SK-N-SH (cell line): ENCODE measurements around the gene FRMPD4. TPM values are rescaled to one million over a fixed set of nuclear protein-coding genes. Genes with fewer than 3 reads are reported as not detected.

ENCODE experiments used
- CTCF ChIA-PET: fragments of 300-600, 350-600 bp; formaldehyde crosslinking; extraction: SDS; loops from one replicate; lab custom pipeline; 2021; lab: Yijun Ruan, JAX
- POLR2A ChIA-PET: fragments of 350-600 bp; sonication (Branson Sonifier 250); formaldehyde crosslinking; extraction: SDS; loops from one replicate; lab custom pipeline; 2020; ENCODE audit warnings: antibody characterized with exemption, inconsistent platforms; lab: Yijun Ruan, JAX
- DNase-seq: peaks from one replicate; pipeline ENCODE4 v3.0.0; 2012
- H2AFZ ChIP-seq: fragments of 200-600 bp; sonication (generic); 2 replicates; pipeline ENCODE4 v1.8.1; 2016; ENCODE audit warnings: antibody characterized with exemption, mild to moderate bottlenecking, low read depth
- H3F3A ChIP-seq: fragments of 200-600 bp; sonication (generic); replicated peaks from 2 replicates; pipeline ENCODE3; 2016; ENCODE audit warnings: antibody characterized with exemption, mild to moderate bottlenecking; ENCODE audit not compliant: insufficient read depth
- H3K27ac ChIP-seq, 2 experiments: fragments of 200-500 bp in 1 of 2; fragments of 200-600 bp in 1 of 2; sonication (Bioruptor generic) in 1 of 2; sonication (generic), shearing (Covaris generic) in 1 of 2; 2 replicates each; pipeline versions ENCODE4 v1.5.1 to v1.6.1; 2014 to 2016; ENCODE audit warnings: low read depth in 2 of 2, inconsistent platforms in 1 of 2, low read length in 1 of 2, mild to moderate bottlenecking in 1 of 2, mixed read lengths in 1 of 2
- H3K27me3 ChIP-seq: fragments of 200-600 bp; sonication (generic), shearing (Covaris generic); 2 replicates; pipeline ENCODE4 v1.6.1; 2016; ENCODE audit warnings: mixed run types; ENCODE audit not compliant: insufficient read depth
- H3K36me3 ChIP-seq, 2 experiments: fragments of 200-500 bp in 1 of 2; fragments of 200-600 bp in 1 of 2; sonication (Bioruptor generic) in 1 of 2; sonication (generic) in 1 of 2; replicated peaks in 1 of 2; 2 replicates each; pipeline versions ENCODE3 to v1.5.1; 2014 to 2016; ENCODE audit warnings: low read length in 1 of 2, mild to moderate bottlenecking in 1 of 2; ENCODE audit not compliant: insufficient read depth in 2 of 2, control insufficient read depth in 1 of 2
- H3K4me1 ChIP-seq, 2 experiments: fragments of 200-500 bp in 1 of 2; fragments of 200-600 bp in 1 of 2; sonication (Bioruptor generic) in 1 of 2; sonication (generic), shearing (Covaris generic) in 1 of 2; 2 replicates each; pipeline versions ENCODE4 v1.5.1 to v1.6.1; 2014 to 2016; ENCODE audit warnings: low read depth in 1 of 2, low read length in 1 of 2, mixed run types in 1 of 2; ENCODE audit not compliant: insufficient read depth in 2 of 2, control insufficient read depth in 1 of 2
- H3K4me2 ChIP-seq: fragments of 200-600 bp; sonication (generic), shearing (Covaris generic); 2 replicates; pipeline ENCODE4 v1.6.1; 2017; ENCODE audit warnings: mixed run types
- H3K4me3 ChIP-seq, 2 experiments: fragments of 200-500 bp in 1 of 2; fragments of 200-600 bp in 1 of 2; sonication (Bioruptor generic) in 1 of 2; sonication (generic), shearing (Covaris generic) in 1 of 2; 2 replicates each; pipeline versions ENCODE4 v1.5.1 to v1.8.1; 2014 to 2016; ENCODE audit warnings: low read depth in 2 of 2, inconsistent platforms in 1 of 2, low read length in 1 of 2, mild to moderate bottlenecking in 1 of 2, mixed read lengths in 1 of 2, moderate library complexity in 1 of 2
- H3K79me2 ChIP-seq: fragments of 200-600 bp; sonication (generic); 2 replicates; pipeline ENCODE4 v1.8.1; 2017; ENCODE audit warnings: mild to moderate bottlenecking; ENCODE audit not compliant: insufficient read depth
- H3K9ac ChIP-seq: fragments of 200-600 bp; sonication (generic); 2 replicates; pipeline ENCODE4 v1.6.1; 2017; ENCODE audit warnings: mixed run types
- H3K9me2 ChIP-seq: fragments of 200-600 bp; sonication (generic); 2 replicates; pipeline ENCODE4 v1.6.1; 2017; ENCODE audit warnings: mixed run types
- H3K9me3 ChIP-seq: fragments of 200-600 bp; sonication (generic); 2 replicates; pipeline ENCODE4 v1.6.1; 2017; ENCODE audit warnings: mixed run types, mild to moderate bottlenecking, moderate library complexity
- H4K20me1 ChIP-seq: fragments of 200-600 bp; sonication (generic); 2 replicates; pipeline ENCODE4 v1.6.1; 2017; ENCODE audit warnings: mild to moderate bottlenecking, mixed run types; ENCODE audit not compliant: insufficient read depth
- CTCF ChIP-seq: fragments of 200-600 bp; sonication (generic); IDR thresholded peaks from 2 replicates; pipeline ENCODE4 v1.6.1; 2017; ENCODE audit warnings: antibody characterized with exemption, mild to moderate bottlenecking, moderate library complexity
- ELF1 ChIP-seq: IDR thresholded peaks from 2 replicates; pipeline ENCODE4 v1.4.0; 2012
- EP300 ChIP-seq, 2 experiments: IDR thresholded peaks; 2 replicates each; pipeline versions ENCODE4 v1.4.0 to v1.6.1; 2012; ENCODE audit warnings: borderline replicate concordance in 1 of 2, low read depth in 1 of 2, low read length in 1 of 2
- EZH2phosphoT487 ChIP-seq: fragments of 200-600 bp; sonication (generic); IDR thresholded peaks from 2 replicates; pipeline ENCODE4 v1.6.1; 2017; ENCODE audit warnings: low read depth, mixed run types, mild to moderate bottlenecking, antibody characterized with exemption, moderate library complexity, borderline replicate concordance
- FOSL2 ChIP-seq: IDR thresholded peaks from 2 replicates; pipeline ENCODE4 v1.4.0; 2012; ENCODE audit warnings: low read depth, mild to moderate bottlenecking, moderate library complexity, borderline replicate concordance
- FOXJ3 ChIP-seq: sonication (generic); formaldehyde crosslinking; IDR thresholded peaks from 2 replicates; pipeline ENCODE4 v1.5.1; 2020; ENCODE audit warnings: mild to moderate bottlenecking, missing genetic modification reagents
- FOXM1 ChIP-seq: IDR thresholded peaks from 2 replicates; pipeline ENCODE4 v1.4.0; 2012; ENCODE audit warnings: low read depth, mild to moderate bottlenecking
- IRF3 ChIP-seq: fragments of 150-350 bp; IDR thresholded peaks from 2 replicates; pipeline ENCODE4 v1.6.1; 2016; ENCODE audit warnings: mild to moderate bottlenecking, low read depth, low read length
- JUND ChIP-seq: IDR thresholded peaks from 2 replicates; pipeline ENCODE4 v1.4.0; 2012
- MEF2A ChIP-seq: IDR thresholded peaks from 2 replicates; pipeline ENCODE4 v1.4.0; 2012; ENCODE audit warnings: low read depth, borderline replicate concordance
- NRF1 ChIP-seq: IDR thresholded peaks from 2 replicates; pipeline ENCODE4 v1.6.1; 2012; ENCODE audit warnings: low read depth, mild to moderate bottlenecking, low read length
- PBX3 ChIP-seq: IDR thresholded peaks from 2 replicates; pipeline ENCODE4; 2012
- RCOR1 ChIP-seq: fragments of 150-350 bp; IDR thresholded peaks from 2 replicates; pipeline ENCODE4 v1.6.1; 2017; ENCODE audit warnings: antibody characterized with exemption, low read length
- RFX5 ChIP-seq: IDR thresholded peaks from 2 replicates; pipeline ENCODE4 v1.6.1; 2012; ENCODE audit warnings: mild to moderate bottlenecking, improper control_type of control experiment, low read length
- SIN3A ChIP-seq: IDR thresholded peaks from 2 replicates; pipeline ENCODE4 v1.6.1; 2012; ENCODE audit warnings: low read depth, mild to moderate bottlenecking, low read length, moderate library complexity, borderline replicate concordance
- TAF1 ChIP-seq: IDR thresholded peaks from 2 replicates; pipeline ENCODE4 v1.6.1; 2012; ENCODE audit warnings: low read depth, mild to moderate bottlenecking, low read length, moderate library complexity, borderline replicate concordance
- TEAD4 ChIP-seq: IDR thresholded peaks from 2 replicates; pipeline ENCODE4 v1.4.0; 2012; ENCODE audit warnings: mild to moderate bottlenecking, borderline replicate concordance; ENCODE audit not compliant: insufficient read depth
- USF1 ChIP-seq: IDR thresholded peaks from 2 replicates; pipeline ENCODE4 v1.4.0; 2012; ENCODE audit warnings: low read depth, borderline replicate concordance
- YY1 ChIP-seq: IDR thresholded peaks from 2 replicates; pipeline ENCODE4 v1.4.0; 2012; ENCODE audit warnings: low read depth, mild to moderate bottlenecking
- ZBTB33 ChIP-seq: IDR thresholded peaks from 2 replicates; pipeline ENCODE4 v1.4.0; 2012; ENCODE audit warnings: low read depth, borderline replicate concordance
- polyA plus RNA-seq, 3 experiments: library from polyadenylated mRNA; depleted of rRNA; stranded (reverse); fragments of >200 nt; gene quantifications; 2 replicates each; pipeline ENCODE4 v1.2.3, GENCODE V29; 2012

Gene FRMPD4
- polyA plus RNA-seq, 1 of the 3 experiments (the other 2 are of a cell fraction): not detected

GRCh38 chrX:12390301-12390700 lies 252.0 kb downstream of the FRMPD4 start (continued):
- no peak for TF ChIP-seq CTCF
- no peak for TF ChIP-seq ELF1
- no peak for TF ChIP-seq IRF3
- TF ChIP-seq JUND: no peak
- no peak for TF ChIP-seq SIN3A
- TF ChIP-seq TAF1: no peak
- no peak for TF ChIP-seq RFX5

GRCh38 chrX:12396584-12396983 lies 258.3 kb downstream of the FRMPD4 start:
- Histone ChIP-seq H3K4me1 (no peaks in the 10 kb centered on the region), H3K27me3 (0 out of 2 replicates have a peak, but pooled peaks cover 6% of the 10 kb centered on the region), H3K9me3 (no peaks in the 10 kb centered on the region), H3F3A (no peaks in the 10 kb centered on the region), H2AFZ (no peak overlapping the region), H3K27ac (no peak overlapping the region), H3K9ac (no peak overlapping the region), H3K79me2 (no peaks in the 10 kb centered on the region), H4K20me1 (no peaks in the 10 kb centered on the region), H3K4me3 (no peak overlapping the region), H3K36me3 (no peaks in the 10 kb centered on the region), H3K4me2 (no peak overlapping the region), H3K9me2 (no peaks in the 10 kb centered on the region)
- ChIA-PET CTCF (no interaction called here), POLR2A (no interaction called here)
- no peak for TF ChIP-seq JUND
- no peak for TF ChIP-seq TAF1
- no peak for TF ChIP-seq YY1
- TF ChIP-seq ZBTB33: no peak
- TF ChIP-seq MEF2A: no peak
- TF ChIP-seq TEAD4: no peak
- TF ChIP-seq EZH2phosphoT487: no peak
- TF ChIP-seq EP300 (IDR thresholded peaks at IDR 0.05; ENCODE audit: borderline replicate concordance in 1 of 2, low read depth in 1 of 2, low read length in 1 of 2): no peak
- no peak for TF ChIP-seq FOXM1
- no peak for TF ChIP-seq RFX5
- TF ChIP-seq CTCF: no peak
- TF ChIP-seq RCOR1: no peak
- no peak for TF ChIP-seq PBX3
- no peak for TF ChIP-seq FOXJ3
- TF ChIP-seq IRF3: no peak
- no peak for TF ChIP-seq USF1
- TF ChIP-seq NRF1: no peak
- TF ChIP-seq FOSL2: no peak
- TF ChIP-seq ELF1: no peak
- DNase-seq: no peak
